Activated CD4-positive, alpha-beta T cell treated with anti-CD3 and anti-CD28 coated beads for 36 hours (primary cell): Measurements from ENCODE around the gene POLE4. TPM values are rescaled to one million over a fixed set of nuclear protein-coding genes. Genes with fewer than 3 reads are reported as not detected.

Experiments
- ATAC-seq: fragments of 200-7000 bp; cut with Tn5 transposase; one replicate; pipeline ENCODE4 v1.10.0; 2021; ENCODE audit warnings: mild to moderate bottlenecking, moderate library complexity
- CTCF ChIA-PET: fragments of 350-600 bp; sonication (Branson Sonifier 250); formaldehyde crosslinking; loops from one replicate; lab custom pipeline; 2021; ENCODE audit warnings: antibody characterized with exemption; lab: Charles Lee
- POLR2A ChIA-PET: fragments of 350-600 bp; sonication (Branson Sonifier 250); formaldehyde crosslinking; loops from one replicate; lab custom pipeline; 2021; ENCODE audit warnings: antibody characterized with exemption, inconsistent platforms; lab: Charles Lee
- DNase-seq: peaks from one replicate; pipeline ENCODE4 v3.0.0-alpha.2; 2020
- H3K27ac Mint-ChIP-seq: one replicate; pipeline ENCODE4 v1.8.0; 2021; ENCODE audit warnings: mixed read lengths
- H3K27me3 Mint-ChIP-seq: one replicate; pipeline ENCODE4 v1.8.0; 2021; ENCODE audit warnings: mixed read lengths
- H3K36me3 Mint-ChIP-seq: one replicate; pipeline ENCODE4 v1.8.0; 2021; ENCODE audit warnings: low read depth, mixed read lengths
- H3K4me1 Mint-ChIP-seq: one replicate; pipeline ENCODE4 v1.8.0; 2021; ENCODE audit warnings: mixed read lengths
- H3K4me3 Mint-ChIP-seq: one replicate; pipeline ENCODE4 v1.8.0; 2021; ENCODE audit warnings: mild to moderate bottlenecking, moderate library complexity, mixed read lengths
- H3K9me3 Mint-ChIP-seq: one replicate; pipeline ENCODE4 v1.8.0; 2021; ENCODE audit warnings: low read depth, mixed read lengths
- intact Hi-C, 2 experiments: fragments of 100-400 bp; cut with DNase I in 1 of 2; cut with micrococcal nuclease in 1 of 2; formaldehyde crosslinking; loops; one replicate each; pipeline versions ENCODE4 v1.14.2 to v1.15.1; 2022 to 2024; cut with DNase I, micrococcal nuclease
- total RNA-seq, 2 experiments: library from RNA; stranded (reverse); gene quantifications; one replicate each; pipeline ENCODE4 v1.2.3, GENCODE V29; 2021

POLE4 gene
- total RNA-seq, 2 experiments from 2014 or later = 29.3 to 44.0 TPM

- ATAC-seq (no peak), DNase-seq (no peak)
- CTCF ChIA-PET = no interaction called here
- H3K36me3 Mint-ChIP-seq = peaks cover 6% of the 10 kb centered on the region
- POLR2A ChIA-PET = no interaction called here
- no peak overlapping the region for H3K27ac Mint-ChIP-seq
- H3K4me3 Mint-ChIP-seq = no peak overlapping the region
- H3K27me3 Mint-ChIP-seq = no peaks in the 10 kb centered on the region
- H3K4me1 Mint-ChIP-seq = no peaks in the 10 kb centered on the region
- intact Hi-C loops = no loop called here
- H3K9me3 Mint-ChIP-seq = no peaks in the 10 kb centered on the region
These were observed 45.3 kb downstream of the POLE4 start for GRCh38 chr2:75003773-75004172.

GRCh38 chr2:75006041-75006440 lies 47.6 kb downstream of the POLE4 start:
- Mint-ChIP-seq H3K27me3 (no peaks in the 10 kb centered on the region), H3K27ac (no peak overlapping the region), H3K4me1 (no peaks in the 10 kb centered on the region), H3K36me3 (peaks cover 6% of the 10 kb centered on the region), H3K4me3 (no peak overlapping the region), H3K9me3 (no peaks in the 10 kb centered on the region)
- CTCF ChIA-PET = no interaction called here
- POLR2A ChIA-PET = no interaction called here
- DNase-seq = no peak
- intact Hi-C loops = no loop called here
- ATAC-seq = no peak

DNA sequence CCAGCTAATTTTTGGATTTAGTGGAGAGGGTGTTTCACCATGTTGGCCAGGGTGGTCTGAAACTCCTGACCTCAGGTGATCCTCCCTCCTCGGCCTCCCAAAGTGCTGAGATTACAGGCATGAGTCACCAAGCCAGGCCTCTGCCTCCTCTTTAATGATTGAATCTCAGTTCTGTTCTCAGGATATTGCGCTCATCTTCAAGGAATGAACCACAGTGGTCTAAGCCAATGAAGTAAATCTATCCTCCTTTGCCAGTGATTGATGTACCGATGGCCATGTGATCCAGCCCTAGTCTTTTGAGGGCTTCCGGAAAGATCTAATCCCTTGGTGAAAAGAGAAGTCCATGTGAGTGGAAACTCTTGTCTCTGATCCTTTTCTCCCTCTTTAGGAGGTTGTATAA lies 48.6 kb downstream of the POLE4 start:
- Mint-ChIP-seq H3K4me1 (no peaks in the 10 kb centered on the region), H3K27ac (no peak overlapping the region), H3K36me3 (peaks cover 6% of the 10 kb centered on the region), H3K4me3 (no peak overlapping the region), H3K9me3 (no peaks in the 10 kb centered on the region), H3K27me3 (no peaks in the 10 kb centered on the region)
- no peak for DNase-seq
- intact Hi-C loops = no loop called here
- ChIA-PET CTCF (interaction anchor here (0.5 to 1.1 kb wide), 3 partner anchors 15 to 369 kb away, joined by 3 to 4 read pairs (median 3); no protein-coding TSS in a partner anchor), POLR2A (no interaction called here)
- ATAC-seq = no peak

DNA sequence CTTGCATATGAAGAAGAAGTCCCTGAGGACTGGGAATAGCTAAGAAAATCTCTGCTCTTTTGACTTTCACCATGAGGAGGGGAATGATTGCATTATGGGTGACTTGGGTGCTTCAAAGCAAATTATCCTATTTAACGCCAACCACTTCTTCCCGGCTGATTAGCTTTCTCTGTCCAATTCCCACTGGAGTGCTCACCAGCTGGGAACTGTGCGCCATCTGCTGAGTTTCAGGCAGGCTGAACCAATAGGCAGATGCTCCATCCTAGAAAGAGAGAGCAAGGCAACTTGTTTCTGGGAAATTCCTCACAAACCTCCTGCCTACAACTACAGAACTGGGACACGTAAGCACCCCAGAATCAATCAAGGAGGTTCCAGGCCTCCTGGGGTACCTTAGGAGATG lies 49.4 kb downstream of the POLE4 start:
- no peak overlapping the region for H3K27ac Mint-ChIP-seq
- H3K9me3 Mint-ChIP-seq = no peaks in the 10 kb centered on the region
- CTCF ChIA-PET = interaction anchor here (0.5 to 1.1 kb wide), 3 partner anchors 16 to 368 kb away, joined by 3 to 4 read pairs (median 3); no protein-coding TSS in a partner anchor
- peaks cover 6% of the 10 kb centered on the region for H3K36me3 Mint-ChIP-seq
- POLR2A ChIA-PET = no interaction called here
- intact Hi-C loops = no loop called here
- no peaks in the 10 kb centered on the region for H3K4me1 Mint-ChIP-seq
- no peak for DNase-seq
- ATAC-seq = no peak
- no peak overlapping the region for H3K4me3 Mint-ChIP-seq
- no peaks in the 10 kb centered on the region for H3K27me3 Mint-ChIP-seq

- H3K4me1 Mint-ChIP-seq = no peaks in the 10 kb centered on the region
- ChIA-PET POLR2A (no interaction called here), CTCF (no interaction called here)
- H3K9me3 Mint-ChIP-seq = no peaks in the 10 kb centered on the region
- H3K4me3 Mint-ChIP-seq = no peak overlapping the region
- ATAC-seq = no peak
- DNase-seq = no peak
- intact Hi-C loops = no loop called here
- peaks cover 6% of the 10 kb centered on the region for H3K36me3 Mint-ChIP-seq
- H3K27ac Mint-ChIP-seq = no peak overlapping the region
- H3K27me3 Mint-ChIP-seq = no peaks in the 10 kb centered on the region
These were observed 52.1 kb downstream of the POLE4 start for GRCh38 chr2:75010571-75010970.

DNA sequence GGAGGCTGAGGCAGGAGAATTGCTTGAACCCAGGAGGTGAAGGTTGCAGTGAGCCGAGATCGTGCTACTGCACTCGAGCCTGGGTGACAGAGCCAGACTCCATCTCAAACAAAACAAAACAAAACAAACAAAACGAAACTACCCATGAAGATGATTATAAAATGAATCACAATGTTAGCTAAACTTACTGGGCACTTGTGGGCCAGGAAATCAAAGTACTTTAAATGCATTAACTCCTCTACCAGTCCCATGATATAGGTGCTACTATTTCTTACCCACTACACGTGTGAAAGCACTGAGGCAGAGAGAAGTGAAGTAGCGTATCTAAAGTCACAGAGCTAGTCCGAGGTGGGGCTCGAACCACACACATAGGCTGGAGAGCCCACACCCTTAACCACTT lies 53.6 kb downstream of the POLE4 start:
- ATAC-seq (no peak), DNase-seq (no peak)
- Mint-ChIP-seq H3K4me3 (no peak overlapping the region), H3K4me1 (no peaks in the 10 kb centered on the region), H3K9me3 (no peaks in the 10 kb centered on the region), H3K36me3 (no peaks in the 10 kb centered on the region), H3K27ac (no peak overlapping the region), H3K27me3 (no peaks in the 10 kb centered on the region)
- intact Hi-C loops = no loop called here
- ChIA-PET CTCF (no interaction called here), POLR2A (no interaction called here)

- H3K4me1 Mint-ChIP-seq = no peaks in the 10 kb centered on the region
- ChIA-PET CTCF (interaction anchor here (1.6 kb wide), 1 partner anchor 99 kb away, joined by 4 read pairs; no protein-coding TSS in a partner anchor), POLR2A (no interaction called here)
- H3K36me3 Mint-ChIP-seq = no peaks in the 10 kb centered on the region
- no peak for DNase-seq
- no peak overlapping the region for H3K27ac Mint-ChIP-seq
- ATAC-seq = no peak
- H3K27me3 Mint-ChIP-seq = no peaks in the 10 kb centered on the region
- intact Hi-C loops = no loop called here
- no peak overlapping the region for H3K4me3 Mint-ChIP-seq
- H3K9me3 Mint-ChIP-seq = no peaks in the 10 kb centered on the region
These were observed 59.7 kb downstream of the POLE4 start for GRCh38 chr2:75018162-75018561.

Other genes starting within 250 kb of the POLE4 start
- gene HK2, start 124.5 kb upstream of the POLE4 start, total RNA-seq = 100 to 1,000 TPM in 1 of 2 experiments, 10 to 100 TPM in 1; 84.4 to 105 TPM
- gene TACR1, start 240.9 kb downstream of the POLE4 start, total RNA-seq = not detected